ENCODE results near the gene SF3B6. TPM values are rescaled to one million over a fixed set of nuclear protein-coding genes. Genes with fewer than 3 reads are reported as not detected.

The SF3B6 gene
- total and polyA plus RNA-seq, 2 of the 4 experiments (the other 2 are of a cell fraction), result 143 to 191 TPM

- no peaks in the 10 kb centered on the region for H3K9me3 ChIP-seq (ENCODE audit: control insufficient read depth, insufficient read depth, low read length)
- peak overlapping the region; percentile 60 for H2AK9ac ChIP-seq (replicated peaks; ENCODE audit: low read depth, low read length, poor library complexity)
- H3K4me3 ChIP-seq (ENCODE audit: insufficient read depth, low read depth, low read length), result no peak overlapping the region
- peaks cover 8% of the 10 kb centered on the region for H3K9me1 ChIP-seq (ENCODE audit: insufficient read depth, low read length)
- H3K4ac ChIP-seq (ENCODE audit: low read depth, low read length), result peak overlapping the region; percentile 84
- TF ChIP-seq RFX5 (IDR thresholded peaks at IDR 0.05; ENCODE audit: low read depth, low read length) (no peak), CHD1 (IDR thresholded peaks at IDR 0.05; ENCODE audit: low read depth, low read length) (no peak), POLR2A (IDR thresholded peaks at IDR 0.05; ENCODE audit: low read depth, low read length) (no peak), ELK1 (IDR thresholded peaks at IDR 0.05; ENCODE audit: borderline replicate concordance, low read depth, low read length) (no peak), MXI1 (IDR thresholded peaks at IDR 0.05; ENCODE audit: borderline replicate concordance, low read depth, low read length) (no peak), RCOR1 (IDR thresholded peaks at IDR 0.05; ENCODE audit: insufficient replicate concordance, low read length) (no peak)
- peak overlapping the region; percentile 66 for H2AK5ac ChIP-seq (ENCODE audit: low read depth, low read length)
- in situ Hi-C loops (cut with MboI; ENCODE audit: low sequenced_read_pairs), result no loop called here
- H4K91ac ChIP-seq (ENCODE audit: insufficient read depth, low read depth, low read length), result peak overlapping the region; percentile 15; the same call in 1 of the 2 replicates
- DNase-seq (no peak), ATAC-seq (ENCODE audit: low read depth) (no peak)
- no peaks in the 10 kb centered on the region for H3K4me1 ChIP-seq (ENCODE audit: control insufficient read depth, insufficient read depth, low read length)
- no TSS peak for BruUV-seq (replicated peaks)
- no peak overlapping the region for H2BK20ac ChIP-seq (ENCODE audit: low read depth, low read length)
- no peak overlapping the region for H3K23ac ChIP-seq (ENCODE audit: low read depth, low read length)
- H2AFZ ChIP-seq (replicated peaks; ENCODE audit: low read length, poor library complexity), result peak overlapping the region; percentile 97
- H4K8ac ChIP-seq (ENCODE audit: low read depth in 2 of 2, low read length in 2 of 2), result peak overlapping the region; percentile 94 to 97
- no peak overlapping the region for H3K18ac ChIP-seq (ENCODE audit: low read depth, low read length)
- WGBS, 2 experiments (ENCODE audit: extremely low coverage in 2 of 2, insufficient read length in 1 of 2), result 41% methylated on average over 4 of the region's 8 CpGs; no CpG with 5 or more reads in 1 of the 2 experiments
- peak overlapping the region; percentile 56; the same call in 2 of the 3 replicates for H2BK15ac ChIP-seq (ENCODE audit: low read depth, low read length)
- H3K27ac ChIP-seq (ENCODE audit: insufficient read depth, low read length), result no peak overlapping the region
- no peaks in the 10 kb centered on the region for H4K20me1 ChIP-seq (ENCODE audit: insufficient read depth, low read length)
- H3K4me2 ChIP-seq (ENCODE audit: low read depth, low read length), result peak overlapping the region; percentile 33
- H3K27me3 ChIP-seq (ENCODE audit: control insufficient read depth, insufficient read depth, low read length), result no peaks in the 10 kb centered on the region
- no peak overlapping the region for H3K9ac ChIP-seq (ENCODE audit: low read depth, low read length)
- dilution Hi-C loops (cut with HindIII; ENCODE audit: low sequenced_read_pairs, unreplicated experiment), result no loop called here
- CTCF ChIA-PET, result interaction anchor here (0.6 to 1.1 kb wide), 3 partner anchors 12 to 63 kb away, joined by 3 to 4 read pairs (median 4); no protein-coding TSS in a partner anchor
- H2BK120ac ChIP-seq (ENCODE audit: low read depth, low read length), result peak overlapping the region; percentile 35; the same call in 1 of the 2 replicates
- H3K36me3 ChIP-seq (ENCODE audit: control insufficient read depth, insufficient read depth, low read length), result no peaks in the 10 kb centered on the region
- peak overlapping the region; percentile 70; the same call in 1 of the 2 replicates for H3K14ac ChIP-seq (replicated peaks; ENCODE audit: low read depth, low read length)
- H4K5ac ChIP-seq (ENCODE audit: low read depth, low read length), result peak overlapping the region; percentile 72
- POLR2A ChIA-PET (ENCODE audit: unreplicated experiment), result interaction anchor here (0.6 to 1.5 kb wide), 3 partner anchors 10 to 60 kb away, joined by 3 to 6 read pairs (median 5); no protein-coding TSS in a partner anchor
- intact Hi-C loops (cut with micrococcal nuclease), result loop anchor here (10.0 kb wide), 1 partner anchor 103 kb away; the partner anchor contains the start of gene UBXN2A
- H3K79me1 ChIP-seq (ENCODE audit: low read depth in 1 of 2, low read length in 2 of 2), result peaks cover 11 to 21% of the 10 kb centered on the region in 2 experiments; a peak in 3 of 4 replicates
- peak overlapping the region; percentile 9; the same call in 1 of the 2 replicates for H3K56ac ChIP-seq (ENCODE audit: extremely low read depth, insufficient read depth, low read length)
- no peak overlapping the region for H2BK5ac ChIP-seq (ENCODE audit: low read depth, low read length, poor library complexity, severe bottlenecking)
These were observed 28.5 kb downstream of the SF3B6 start for GRCh38 chr2:24047703-24048033.
